Measurements from ENCODE around the gene GPC6.

- TF ChIP-seq CTCF (IDR thresholded peaks at IDR 0.05; ENCODE audit: poor library complexity, severe bottlenecking) (no peak), RAD21 (conservative IDR thresholded peaks at IDR 0.05) (no peak), EZH2 (IDR thresholded peaks at IDR 0.05; ENCODE audit: borderline replicate concordance, insufficient read depth, low read length, poor library complexity, severe bottlenecking) (no peak), EP300 (conservative IDR thresholded peaks at IDR 0.05; ENCODE audit: poor library complexity, severe bottlenecking) (no peak), SMC3 (conservative IDR thresholded peaks at IDR 0.05; ENCODE audit: poor library complexity) (no peak), POLR2AphosphoS5 (IDR thresholded peaks at IDR 0.05) (no peak), TAF1 (IDR thresholded peaks at IDR 0.05; ENCODE audit: low read depth) (no peak), MXI1 (conservative IDR thresholded peaks at IDR 0.05; ENCODE audit: poor library complexity, severe bottlenecking) (no peak)
- TF ChIP-seq, protein P1, sequence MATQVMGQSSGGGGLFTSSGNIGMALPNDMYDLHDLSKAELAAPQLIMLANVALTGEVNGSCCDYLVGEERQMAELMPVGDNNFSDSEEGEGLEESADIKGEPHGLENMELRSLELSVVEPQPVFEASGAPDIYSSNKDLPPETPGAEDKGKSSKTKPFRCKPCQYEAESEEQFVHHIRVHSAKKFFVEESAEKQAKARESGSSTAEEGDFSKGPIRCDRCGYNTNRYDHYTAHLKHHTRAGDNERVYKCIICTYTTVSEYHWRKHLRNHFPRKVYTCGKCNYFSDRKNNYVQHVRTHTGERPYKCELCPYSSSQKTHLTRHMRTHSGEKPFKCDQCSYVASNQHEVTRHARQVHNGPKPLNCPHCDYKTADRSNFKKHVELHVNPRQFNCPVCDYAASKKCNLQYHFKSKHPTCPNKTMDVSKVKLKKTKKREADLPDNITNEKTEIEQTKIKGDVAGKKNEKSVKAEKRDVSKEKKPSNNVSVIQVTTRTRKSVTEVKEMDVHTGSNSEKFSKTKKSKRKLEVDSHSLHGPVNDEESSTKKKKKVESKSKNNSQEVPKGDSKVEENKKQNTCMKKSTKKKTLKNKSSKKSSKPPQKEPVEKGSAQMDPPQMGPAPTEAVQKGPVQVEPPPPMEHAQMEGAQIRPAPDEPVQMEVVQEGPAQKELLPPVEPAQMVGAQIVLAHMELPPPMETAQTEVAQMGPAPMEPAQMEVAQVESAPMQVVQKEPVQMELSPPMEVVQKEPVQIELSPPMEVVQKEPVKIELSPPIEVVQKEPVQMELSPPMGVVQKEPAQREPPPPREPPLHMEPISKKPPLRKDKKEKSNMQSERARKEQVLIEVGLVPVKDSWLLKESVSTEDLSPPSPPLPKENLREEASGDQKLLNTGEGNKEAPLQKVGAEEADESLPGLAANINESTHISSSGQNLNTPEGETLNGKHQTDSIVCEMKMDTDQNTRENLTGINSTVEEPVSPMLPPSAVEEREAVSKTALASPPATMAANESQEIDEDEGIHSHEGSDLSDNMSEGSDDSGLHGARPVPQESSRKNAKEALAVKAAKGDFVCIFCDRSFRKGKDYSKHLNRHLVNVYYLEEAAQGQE (IDR thresholded peaks at IDR 0.05; ENCODE audit: borderline replicate concordance) = no peak
Observed at GRCh38 chr13:93264876-93265275, 38.3 kb downstream of the GPC6 start.

All from neural cell (in vitro differentiated cells).